ENCODE data around the gene WDR45B. TPM values are rescaled to one million over a fixed set of nuclear protein-coding genes. Genes with fewer than 3 reads are reported as not detected.

Gene WDR45B
- total RNA-seq (2014; rRNA removed; shearing (Covaris generic)) (59.0 and 61.7 TPM in 2 replicates), total RNA-seq (2022) (78.9 and 81.9 TPM in 2 replicates), Bru-seq, nascent RNA (percentile 80 among the genes with signal in this experiment), BruChase-seq, experiment 1, labeled RNA remaining after a 6-hour chase (percentile 83 among the genes with signal in this experiment), BruChase-seq, experiment 2, labeled RNA remaining after a 2-hour chase (percentile 90 among the genes with signal in this experiment)
- long read RNA-seq, transcript WDR45B-201 (10 exons, 2,587 nt) = major isoform, 23 of 43 reads
- long read RNA-seq, partial matches to known transcripts = 3 of 43 reads
- long read RNA-seq, other reads (novel, unspliced or antisense) = 14 of 43 reads

- Histone ChIP-seq H3K4me3 (ENCODE audit: low read depth, low read length, poor library complexity, severe bottlenecking) (peak within 1 kb of the TSS; percentile 90), H2AFZ (ENCODE audit: low read length) (peak within 1 kb of the TSS; percentile 29; the same call in 1 of the 2 replicates), H3K4me2 (ENCODE audit: low read length) (peak within 1 kb of the TSS; percentile 97), H4K20me1 (ENCODE audit: insufficient read depth, low read length) (peaks cover 17% of the 10 kb centered on the region; the same call in 1 of the 2 replicates), H3K9me3 (ENCODE audit: low read length) (no peaks in the 10 kb centered on the region), H3K36me3 (ENCODE audit: insufficient read depth, low read length) (peaks cover 29% of the 10 kb centered on the region), H3K27ac (ENCODE audit: low read depth, low read length, poor library complexity, severe bottlenecking) (peak within 1 kb of the TSS; percentile 89), H3K4me1 (ENCODE audit: insufficient read depth, low read length, poor library complexity, severe bottlenecking) (peaks cover 14% of the 10 kb centered on the region), H3K9me2 (ENCODE audit: insufficient read depth, low read length) (no peaks in the 10 kb centered on the region), H3K79me2 (ENCODE audit: insufficient read depth, low read depth, low read length) (peaks cover 50% of the 10 kb centered on the region)
- TF ChIP-seq CTCF (conservative IDR thresholded peaks at IDR 0.05; ENCODE audit: low read length) = no peak
- no peak for TF ChIP-seq EZH2phosphoT487 (IDR thresholded peaks at IDR 0.05; ENCODE audit: borderline replicate concordance, low read depth, low read length)
- CTCF ChIA-PET (ENCODE audit: unreplicated experiment) = no interaction called here
- BruUV-seq (replicated peaks) = no TSS peak
- intact Hi-C loops (cut with micrococcal nuclease; ENCODE audit: unreplicated experiment) = loop anchor here (1.0 to 5.0 kb wide), 3 partner anchors 69 to 199 kb away; partner anchors contain the start of gene FN3KRP
- peak; percentile 99 for DNase-seq (ENCODE audit: low spot score)
- POLR2A ChIA-PET = no interaction called here
Observed at GRCh38 chr17:82648165-82648668, at the start of gene WDR45B. Gene WDR45B (minus strand): TSS chr17:82648444. CDS start chr17:82648340, 104 bp downstream.

GRCh38 chr17:82697808-82698064 lies 49.5 kb upstream of the WDR45B start:
- ChIA-PET POLR2A (no interaction called here), CTCF (ENCODE audit: unreplicated experiment) (no interaction called here)
- Histone ChIP-seq H3K27ac (ENCODE audit: low read depth, low read length, poor library complexity, severe bottlenecking) (no peak overlapping the region), H3K79me2 (ENCODE audit: insufficient read depth, low read depth, low read length) (no peaks in the 10 kb centered on the region), H3K36me3 (ENCODE audit: insufficient read depth, low read length) (no peaks in the 10 kb centered on the region; the same call in 1 of the 2 replicates), H4K20me1 (ENCODE audit: insufficient read depth, low read length) (no peaks in the 10 kb centered on the region), H3K4me1 (ENCODE audit: insufficient read depth, low read length, poor library complexity, severe bottlenecking) (peaks cover 7% of the 10 kb centered on the region), H3K9me3 (ENCODE audit: low read length) (peaks cover 18% of the 10 kb centered on the region), H3K4me2 (ENCODE audit: low read length) (peak overlapping the region; percentile 61), H3K4me3 (ENCODE audit: low read depth, low read length, poor library complexity, severe bottlenecking) (peak overlapping the region; percentile 71), H2AFZ (ENCODE audit: low read length) (no peak overlapping the region), H3K9me2 (ENCODE audit: insufficient read depth, low read length) (no peaks in the 10 kb centered on the region)
- intact Hi-C loops (cut with micrococcal nuclease; ENCODE audit: unreplicated experiment) = loop anchor here (1.0 kb wide), 1 partner anchor 11 kb away; no protein-coding TSS in a partner anchor
- no peak for DNase-seq (ENCODE audit: low spot score)
- no peak for TF ChIP-seq EZH2phosphoT487 (IDR thresholded peaks at IDR 0.05; ENCODE audit: borderline replicate concordance, low read depth, low read length)
- BruUV-seq (replicated peaks) = no TSS peak

GRCh38 chr17:82696916-82697807 lies 48.9 kb upstream of the WDR45B start:
- H2AFZ ChIP-seq (ENCODE audit: low read length) = no peak overlapping the region

More at GRCh38 chr17:82696916-82697807, 48.9 kb upstream of the WDR45B start:
- H3K4me2 ChIP-seq (ENCODE audit: low read length) = peak overlapping the region; percentile 61
- H3K9me3 ChIP-seq (ENCODE audit: low read length) = peaks cover 18% of the 10 kb centered on the region
- DNase-seq (ENCODE audit: low spot score) = no peak
- no peaks in the 10 kb centered on the region for H4K20me1 ChIP-seq (ENCODE audit: insufficient read depth, low read length)
- intact Hi-C loops (cut with micrococcal nuclease; ENCODE audit: unreplicated experiment) = no loop called here
- no TSS peak for BruUV-seq (replicated peaks)
- no peaks in the 10 kb centered on the region for H3K79me2 ChIP-seq (ENCODE audit: insufficient read depth, low read depth, low read length)
- no peaks in the 10 kb centered on the region; the same call in 1 of the 2 replicates for H3K36me3 ChIP-seq (ENCODE audit: insufficient read depth, low read length)
- peaks cover 7% of the 10 kb centered on the region for H3K4me1 ChIP-seq (ENCODE audit: insufficient read depth, low read length, poor library complexity, severe bottlenecking)
- POLR2A ChIA-PET = interaction anchor here (1.3 kb wide), 1 partner anchor 11 kb away, joined by 4 read pairs; no protein-coding TSS in a partner anchor
- H3K27ac ChIP-seq (ENCODE audit: low read depth, low read length, poor library complexity, severe bottlenecking) = no peak overlapping the region
- CTCF ChIA-PET (ENCODE audit: unreplicated experiment) = no interaction called here
- TF ChIP-seq CTCF (conservative IDR thresholded peaks at IDR 0.05; ENCODE audit: low read length) (no peak), EZH2phosphoT487 (IDR thresholded peaks at IDR 0.05; ENCODE audit: borderline replicate concordance, low read depth, low read length) (no peak)
- peak overlapping the region; percentile 71 for H3K4me3 ChIP-seq (ENCODE audit: low read depth, low read length, poor library complexity, severe bottlenecking)
- H3K9me2 ChIP-seq (ENCODE audit: insufficient read depth, low read length) = no peaks in the 10 kb centered on the region
